Activated CD8-positive, alpha-beta memory T cell treated with anti-CD3 and anti-CD28 coated beads for 48 hours (primary cell): ENCODE data around the gene YBEY.
"Not testable (repeated sequence)": the region's sequence is repeated elsewhere in the genome, so short reads cannot be mapped to it uniquely, and the experiment has no call there.

ENCODE experiments used
- DNase-seq, 3 experiments: peaks; one replicate each; pipeline ENCODE4 v3.0.0-alpha.2; 2020; ENCODE audit warnings: low read depth in 2 of 3, low spot score in 2 of 3

YBEY gene

GRCh38 chr21:46285761-46286647 lies at the start of gene YBEY:
Gene YBEY, plus strand, starts transcription at chr21:46286342. Its CDS starts 572 bp downstream, at chr21:46286914.
- DNase-seq, result peak; percentile 63 to 84 (median 76)

DNA sequence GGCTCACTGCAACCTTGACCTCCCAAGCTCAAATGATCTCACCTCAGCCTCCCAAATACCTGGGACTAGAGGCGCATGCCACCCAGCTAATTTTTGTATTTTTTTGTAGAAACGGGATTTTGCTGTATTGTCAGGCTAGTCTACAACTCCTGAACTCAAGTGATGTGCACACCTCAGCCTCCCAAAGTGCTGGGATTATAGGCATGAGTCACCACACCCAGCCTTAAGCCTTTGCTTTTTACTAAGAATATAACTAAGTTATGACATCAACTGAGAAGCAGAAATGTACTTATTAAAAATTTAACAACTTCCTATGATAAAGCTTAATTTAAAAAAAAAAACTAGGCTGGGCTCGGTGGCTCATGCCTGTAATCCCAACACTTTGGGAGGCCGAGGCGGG lies 48.7 kb upstream of the YBEY start:
- DNase-seq, result no peak

DNA sequence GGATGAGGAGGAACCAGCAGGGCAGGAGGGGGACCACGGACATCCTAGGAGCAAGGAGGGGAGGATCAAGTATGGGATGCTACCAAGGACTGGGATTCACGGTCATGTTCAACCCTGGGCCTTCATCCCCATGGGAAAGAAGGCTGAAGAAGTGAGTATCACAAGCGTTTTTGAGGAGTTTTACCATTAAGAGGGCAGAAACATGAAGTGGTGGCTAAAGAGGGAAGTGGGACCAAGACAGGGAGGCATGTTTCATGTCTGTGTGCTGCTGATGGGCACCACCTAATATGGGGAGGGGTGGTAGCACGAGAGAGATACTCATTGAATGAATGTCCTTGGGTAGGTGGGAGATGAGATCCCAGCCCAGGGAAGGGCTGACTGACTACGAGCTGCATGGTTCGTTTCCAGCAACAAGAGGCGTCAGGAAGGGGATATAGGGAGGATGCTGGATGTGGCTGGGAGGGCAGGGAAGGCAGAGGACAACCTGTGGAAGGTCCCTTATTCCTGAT lies 46.3 kb upstream of the YBEY start:
- DNase-seq, result no peak

DNA sequence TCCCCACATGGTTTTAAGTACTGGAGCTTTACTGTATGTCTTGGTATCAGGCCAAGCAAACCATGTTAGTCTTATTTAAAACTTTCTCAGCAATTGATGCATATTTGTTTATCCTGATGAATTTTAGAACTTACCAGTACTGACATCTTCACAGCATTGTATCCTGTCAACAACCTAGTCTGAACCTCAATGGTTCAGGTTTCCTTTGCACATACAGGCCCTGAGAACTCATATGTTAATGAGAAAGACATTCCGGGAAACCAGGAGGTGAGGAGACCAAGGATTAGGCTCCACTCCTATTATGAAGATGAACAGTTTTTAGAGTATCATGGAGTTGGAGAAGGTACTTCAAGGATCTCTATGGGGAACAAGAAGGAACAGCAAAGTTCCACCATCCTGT lies 44.6 kb upstream of the YBEY start:
- not testable (repeated sequence) for DNase-seq

GRCh38 chr21:46243325-46243724 lies 42.8 kb upstream of the YBEY start:
- DNase-seq, result no peak

DNA sequence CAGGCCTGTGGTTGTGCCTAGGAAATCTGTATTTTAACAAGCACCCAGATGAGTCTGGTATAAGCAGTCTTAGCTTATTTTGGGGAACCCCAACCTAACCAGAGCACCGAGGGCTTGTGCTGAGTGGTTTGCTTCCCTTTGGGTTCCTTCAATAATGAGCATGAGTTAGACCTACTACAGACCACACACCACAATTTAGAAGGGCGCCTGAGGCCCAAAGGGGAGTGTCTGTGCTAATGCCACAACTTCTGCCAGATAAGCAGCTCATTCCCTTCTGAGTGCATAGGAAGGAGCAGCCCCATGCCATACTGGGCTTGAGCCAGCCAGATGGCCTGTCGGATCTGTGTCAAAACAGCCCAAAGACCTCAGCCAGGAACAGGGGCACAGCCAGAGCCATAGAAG lies 42.2 kb upstream of the YBEY start:
- no peak for DNase-seq

- DNase-seq, result no peak
Observed at GRCh38 chr21:46244602-46245001, 41.5 kb upstream of the YBEY start.

GRCh38 chr21:46245213-46245915 lies 40.8 kb upstream of the YBEY start:
- DNase-seq, result no peak

DNA sequence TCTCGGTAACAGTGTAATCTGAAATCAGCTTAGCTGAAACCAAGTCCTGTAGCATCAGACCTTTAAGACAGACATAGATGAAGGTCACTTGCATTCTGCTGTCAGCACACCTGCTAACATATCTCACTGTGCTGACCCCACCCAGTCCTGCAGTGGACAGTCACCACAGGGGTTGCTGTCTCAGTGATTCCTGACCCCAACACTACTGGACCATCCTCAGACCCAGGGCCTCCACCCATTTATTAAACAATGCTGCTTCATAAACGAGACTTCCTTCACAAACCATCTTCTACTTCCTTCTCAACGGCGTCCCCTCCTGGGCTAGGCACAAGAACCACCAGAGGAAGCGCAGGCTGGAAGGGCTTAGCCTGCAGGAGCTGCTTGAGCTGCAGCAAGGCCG lies 39.8 kb upstream of the YBEY start:
- DNase-seq, result no peak

DNA sequence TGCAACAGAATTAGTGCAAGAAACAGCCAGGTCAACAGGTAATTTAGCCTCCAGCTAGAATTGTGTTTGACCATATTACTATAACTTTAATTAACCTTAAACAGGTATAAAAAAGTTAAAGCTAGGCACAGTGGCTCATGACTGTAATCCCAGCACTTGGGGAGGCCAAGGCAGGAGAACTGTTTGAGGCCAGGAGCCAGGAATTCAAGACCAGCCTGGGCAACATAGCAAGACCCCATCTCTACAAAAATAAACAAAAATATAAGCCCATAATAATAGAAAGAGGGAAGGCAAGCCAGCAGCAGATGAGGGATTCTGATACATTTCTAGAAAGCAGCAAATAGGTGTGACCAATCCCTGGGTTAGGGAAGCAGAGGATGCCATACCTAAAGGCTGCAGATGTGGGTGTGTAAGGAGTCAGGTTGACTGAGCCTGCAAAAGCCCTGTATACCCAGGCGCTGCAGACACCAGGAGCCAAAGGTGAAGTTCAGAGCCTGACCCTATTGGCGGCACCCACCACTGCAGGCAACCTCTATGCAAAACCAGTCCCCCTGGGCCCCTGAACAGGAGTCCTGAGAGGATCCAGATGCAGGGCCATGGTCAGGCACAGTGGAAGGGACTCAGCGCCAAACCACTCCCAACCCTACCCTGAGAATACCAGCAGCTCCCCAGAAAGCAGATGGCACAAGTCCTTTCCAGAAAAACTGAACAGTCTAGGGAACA lies 38.3 kb upstream of the YBEY start:
- DNase-seq, result no peak

DNA sequence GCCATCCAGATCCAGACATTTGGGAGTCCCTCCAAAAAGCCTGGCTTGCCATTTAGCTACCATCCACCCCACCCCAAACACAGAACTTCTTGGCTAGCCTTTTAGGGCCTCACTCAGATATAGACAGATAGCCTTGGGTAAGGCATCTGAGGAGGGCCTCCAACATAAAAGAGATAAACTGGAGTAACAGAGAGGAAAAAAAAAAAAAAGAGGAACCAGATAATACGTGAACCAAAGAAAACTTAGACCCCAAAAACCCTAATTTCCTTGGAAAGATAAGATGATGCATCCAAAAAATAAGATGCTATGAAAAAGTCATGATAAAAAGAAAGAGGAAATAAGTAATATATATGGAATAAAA lies 37.7 kb upstream of the YBEY start:
- no peak for DNase-seq

DNA sequence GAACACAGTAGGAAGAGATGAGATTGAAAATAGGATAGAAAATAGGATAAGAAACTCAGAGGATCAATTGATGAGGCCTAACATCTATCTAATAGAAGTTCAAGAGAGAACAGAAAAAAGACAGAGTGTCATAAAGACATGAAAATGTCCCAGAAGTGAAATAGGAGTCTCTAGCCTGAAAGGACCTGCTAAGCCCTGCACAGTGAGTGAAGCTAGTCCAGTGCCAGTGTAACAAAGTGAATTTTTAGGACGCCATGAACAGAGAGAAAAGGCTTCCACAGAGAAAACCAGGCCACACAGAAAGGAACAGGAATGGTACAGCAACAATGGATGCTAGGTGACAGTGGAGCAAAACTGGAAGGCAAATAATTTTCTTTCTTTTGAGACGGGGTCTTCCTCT lies 37.3 kb upstream of the YBEY start:
- DNase-seq, result no peak

GRCh38 chr21:46250146-46250725 lies 35.9 kb upstream of the YBEY start:
- no peak for DNase-seq

DNA sequence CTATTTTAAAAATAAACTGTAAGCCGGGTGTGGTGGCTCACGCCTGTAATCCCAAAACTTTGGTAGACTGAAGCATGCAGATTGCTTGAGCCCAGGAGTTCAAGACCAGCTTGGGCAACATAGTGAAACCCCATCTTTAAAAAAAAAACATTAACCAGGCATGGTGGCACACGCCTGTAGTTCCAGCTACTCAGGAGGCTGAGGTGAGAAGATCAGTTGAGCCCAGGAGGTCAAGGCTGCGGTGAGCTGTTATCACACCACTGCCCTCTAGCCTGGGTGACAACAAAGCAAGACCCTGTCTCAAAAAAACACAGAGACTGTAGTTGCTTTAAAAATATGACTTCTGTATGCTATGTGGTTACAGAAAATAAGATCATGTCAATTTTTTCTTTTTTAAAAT lies 33.3 kb upstream of the YBEY start:
- no peak for DNase-seq

GRCh38 chr21:46253610-46254124 lies 32.5 kb upstream of the YBEY start:
- peak in 2 of 3 experiments; percentile 9 to 10 for DNase-seq

DNA sequence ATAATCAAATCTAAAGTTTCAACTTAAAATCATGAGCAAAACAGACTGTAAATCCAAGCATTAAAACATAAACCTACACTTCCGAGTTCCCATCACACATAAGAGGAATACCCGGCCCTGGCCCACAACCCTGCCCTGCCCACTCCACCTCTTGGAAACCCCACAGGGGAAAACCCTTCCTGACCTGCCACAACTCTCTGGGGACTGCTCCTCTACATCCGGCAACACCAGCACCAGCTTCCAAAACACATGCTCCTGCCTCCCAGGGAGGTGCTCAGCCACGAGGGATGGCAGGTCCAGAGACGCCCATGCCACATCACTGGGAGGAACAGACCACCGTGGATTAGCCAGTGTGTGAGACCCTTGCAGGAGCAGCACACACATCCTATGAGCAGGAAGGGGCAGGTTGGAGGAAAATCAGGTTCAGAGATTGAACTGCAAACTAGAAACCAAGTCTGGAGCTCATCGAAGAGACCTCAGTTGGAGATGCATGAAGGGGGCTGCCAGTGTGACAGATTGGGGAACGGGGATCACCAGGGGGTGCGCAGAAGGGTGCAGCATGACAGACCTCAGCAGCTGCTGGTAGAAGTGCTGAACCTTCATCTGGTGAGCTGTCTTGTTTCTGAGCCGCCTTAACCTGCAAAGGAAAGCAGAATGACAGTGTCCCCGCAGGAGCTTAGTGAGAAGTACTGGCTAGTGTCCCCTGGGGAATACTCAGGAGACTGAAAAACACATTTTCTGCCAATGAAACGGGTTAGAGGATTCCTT lies 31.8 kb upstream of the YBEY start:
- DNase-seq, result no peak

GRCh38 chr21:46255166-46255565 lies 31.0 kb upstream of the YBEY start:
- DNase-seq, result no peak

DNA sequence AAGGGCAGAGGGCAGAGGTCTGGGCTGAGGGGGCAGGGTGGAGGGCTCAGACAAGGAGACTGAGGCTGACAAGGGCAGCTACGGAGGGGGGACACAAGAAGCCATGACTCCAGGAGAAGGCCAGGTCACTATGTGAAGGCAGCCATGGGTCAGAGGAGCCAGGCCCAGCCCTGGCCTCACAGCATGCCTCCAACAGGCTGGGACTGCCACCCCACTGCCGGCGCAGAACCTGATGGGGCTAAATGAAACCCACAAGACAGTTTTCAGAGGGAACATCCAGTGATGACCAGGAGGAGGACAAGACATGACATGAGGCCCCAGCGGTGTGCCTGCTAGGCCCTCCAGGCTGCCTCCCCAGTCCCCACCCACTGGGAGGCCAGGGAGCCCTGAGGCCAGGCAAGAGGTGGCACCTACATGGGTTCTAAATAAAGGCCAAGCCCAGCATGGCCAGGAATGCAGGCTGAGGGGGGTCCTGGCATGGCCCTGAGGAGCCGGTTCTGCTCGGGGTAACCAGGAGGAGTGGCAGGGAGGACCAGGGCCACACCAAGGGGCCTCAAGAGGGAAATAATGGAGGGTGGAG lies 30.3 kb upstream of the YBEY start:
- DNase-seq, result no peak

DNA sequence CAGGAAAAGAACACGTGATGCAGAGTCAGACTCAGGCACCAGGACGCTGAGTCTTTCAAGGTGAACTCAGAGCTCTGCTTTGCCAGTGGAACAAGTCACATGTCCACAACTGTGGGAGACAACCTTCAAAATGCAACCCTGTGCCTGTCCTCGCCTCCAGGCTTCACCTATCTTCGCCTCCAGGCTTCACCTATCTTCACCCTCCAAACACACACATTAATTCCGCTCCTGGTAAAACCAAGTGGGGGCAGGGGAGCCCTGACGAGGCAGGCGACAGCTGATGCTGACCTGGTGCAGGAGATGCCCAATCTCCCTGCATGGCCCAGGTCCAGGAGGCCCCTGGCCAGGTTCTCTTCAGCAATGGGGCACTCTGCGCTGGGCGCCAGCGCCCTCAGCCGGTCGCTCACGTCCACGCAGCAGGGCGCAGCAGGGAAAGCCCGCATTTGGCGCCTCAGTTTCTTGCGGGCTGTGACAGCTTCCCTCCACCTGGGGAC lies 29.6 kb upstream of the YBEY start:
- no peak for DNase-seq
